Measurements from ENCODE around the gene RNF126.

The RNF126 gene

GRCh38 chr19:663682-664117 lies 686 bp upstream of the RNF126 start:
- FAIRE-seq (no peak), DNase-seq (ENCODE audit: insufficient read length, low spot score) (no peak)
- no peak for TF ChIP-seq POLR2A (IDR thresholded peaks at IDR 0.05; ENCODE audit: low read depth, low read length)

GRCh38 chr19:662207-662961 lies 630 bp downstream of the RNF126 start:
- TF ChIP-seq POLR2A (IDR thresholded peaks at IDR 0.05; ENCODE audit: low read depth, low read length) = no peak
- no peak for FAIRE-seq
- DNase-seq (ENCODE audit: insufficient read length, low spot score) = no peak

GRCh38 chr19:661427-662196 lies 1.4 kb downstream of the RNF126 start:
- FAIRE-seq = no peak
- no peak for TF ChIP-seq POLR2A (IDR thresholded peaks at IDR 0.05; ENCODE audit: low read depth, low read length)
- DNase-seq (ENCODE audit: insufficient read length, low spot score) = no peak

- TF ChIP-seq POLR2A (IDR thresholded peaks at IDR 0.05; ENCODE audit: low read depth, low read length) = no peak
- DNase-seq (ENCODE audit: insufficient read length, low spot score) (no peak), FAIRE-seq (no peak)
Observed at GRCh38 chr19:660793-661426, 2.1 kb downstream of the RNF126 start.

GRCh38 chr19:658916-659839 lies 3.8 kb downstream of the RNF126 start:
- TF ChIP-seq POLR2A (IDR thresholded peaks at IDR 0.05; ENCODE audit: low read depth, low read length) = no peak
- DNase-seq (ENCODE audit: insufficient read length, low spot score) (no peak), FAIRE-seq (no peak)

GRCh38 chr19:658059-658839 lies 4.8 kb downstream of the RNF126 start:
- TF ChIP-seq POLR2A (IDR thresholded peaks at IDR 0.05; ENCODE audit: low read depth, low read length) = no peak
- FAIRE-seq (no peak), DNase-seq (ENCODE audit: insufficient read length, low spot score) (no peak)

- DNase-seq (ENCODE audit: insufficient read length, low spot score) (no peak), FAIRE-seq (no peak)
- TF ChIP-seq POLR2A (IDR thresholded peaks at IDR 0.05; ENCODE audit: low read depth, low read length) = no peak
Observed at GRCh38 chr19:657611-658010, 5.4 kb downstream of the RNF126 start.

GRCh38 chr19:656751-657559 lies 6.1 kb downstream of the RNF126 start:
- DNase-seq (ENCODE audit: insufficient read length, low spot score) = no peak
- TF ChIP-seq POLR2A (IDR thresholded peaks at IDR 0.05; ENCODE audit: low read depth, low read length) = no peak
- no peak for FAIRE-seq

GRCh38 chr19:655691-656090 lies 7.3 kb downstream of the RNF126 start:
- DNase-seq (ENCODE audit: insufficient read length, low spot score) (no peak), FAIRE-seq (no peak)
- TF ChIP-seq POLR2A (IDR thresholded peaks at IDR 0.05; ENCODE audit: low read depth, low read length) = no peak

- no peak for FAIRE-seq
- DNase-seq (ENCODE audit: insufficient read length, low spot score) = no peak
- no peak for TF ChIP-seq POLR2A (IDR thresholded peaks at IDR 0.05; ENCODE audit: low read depth, low read length)
Observed at GRCh38 chr19:653425-653824, 9.6 kb downstream of the RNF126 start.

GRCh38 chr19:652467-653389 lies 10.3 kb downstream of the RNF126 start:
- DNase-seq (ENCODE audit: insufficient read length, low spot score) (no peak), FAIRE-seq (no peak)
- TF ChIP-seq POLR2A (IDR thresholded peaks at IDR 0.05; ENCODE audit: low read depth, low read length) = no peak

Measured in H54 (cell line).